HG03457 (cell line): ENCODE measurements around the gene CHST13.
"Not testable (repeated sequence)": the region's sequence is repeated elsewhere in the genome, so short reads cannot be mapped to it uniquely, and the experiment has no call there.

Experiments used
- ATAC-seq: cut with Tn5 transposase; IDR thresholded peaks from one replicate; pipeline ENCODE4 v1.9.1; 2021; ENCODE audit warnings: moderate number of reproducible peaks; ENCODE audit not compliant: unreplicated experiment

The CHST13 gene

GRCh38 chr3:126580746-126581145, 56.8 kb downstream of the CHST13 start:
- ATAC-seq, result no peak

DNA sequence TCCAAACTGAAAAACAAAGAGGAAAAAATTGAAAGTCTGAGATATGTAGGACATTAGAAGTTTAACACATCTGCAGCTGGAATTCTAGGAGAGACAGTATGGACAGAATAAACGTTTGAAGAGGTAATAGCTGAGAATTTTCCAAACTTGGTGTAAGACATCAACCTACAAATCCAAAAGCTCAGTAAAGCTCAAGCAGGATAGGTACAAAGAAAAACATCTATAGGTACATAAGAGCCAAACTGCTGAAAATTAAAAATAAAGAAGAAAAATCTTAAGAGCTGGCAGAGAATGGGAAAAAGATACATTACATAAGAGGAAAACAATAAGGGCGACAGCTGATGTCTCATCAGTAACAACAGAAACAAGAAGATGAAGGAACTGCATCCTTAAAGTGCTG, 57.6 kb downstream of the CHST13 start:
- no peak for ATAC-seq

DNA sequence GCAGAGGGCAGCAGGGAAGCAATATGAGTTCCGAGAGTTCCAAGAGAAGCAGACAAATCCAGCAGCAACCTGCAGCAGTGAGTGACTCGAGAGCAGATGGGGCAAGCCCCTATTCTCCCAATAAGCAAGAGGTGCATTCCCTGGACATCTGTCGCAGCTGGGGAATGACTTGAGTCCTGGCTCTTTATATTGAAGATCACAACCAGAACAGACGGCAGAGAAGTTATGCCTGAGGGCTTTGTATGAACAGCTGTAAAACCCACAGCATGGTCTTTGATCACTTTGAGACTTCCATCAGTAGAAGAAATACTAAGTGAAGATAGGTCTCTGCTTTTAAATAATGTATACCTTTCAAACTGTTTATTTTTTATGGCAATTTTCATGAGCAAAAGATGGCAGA, 58.4 kb downstream of the CHST13 start:
- ATAC-seq, result no peak

GRCh38 chr3:126591515-126591914, 67.6 kb downstream of the CHST13 start:
- not testable (repeated sequence) for ATAC-seq
